H1 (cell line): Measurements from ENCODE around the gene ZDHHC23. TPM values are rescaled to one million over a fixed set of nuclear protein-coding genes. Genes with fewer than 3 reads are reported as not detected.

ENCODE experiments used
- CTCF ChIA-PET: fragments of 300-600 bp; sonication (Branson Sonifier 250); formaldehyde crosslinking; loops from one replicate; lab custom pipeline; 2021; ENCODE audit not compliant: partially characterized antibody; lab: Charles Lee
- POLR2A ChIA-PET: fragments of 300-600 bp; sonication (Branson Sonifier 250); formaldehyde crosslinking; loops from one replicate; lab custom pipeline; 2021; ENCODE audit warnings: inconsistent platforms; ENCODE audit not compliant: partially characterized antibody; lab: Charles Lee
- DNase-seq, 2 experiments: peaks; one replicate each; pipeline versions ENCODE4 v3.0.0 to v3.0.0-alpha.2; 2010 to 2022; ENCODE audit warnings: low spot score in 2 of 2, low read depth in 1 of 2, mixed read lengths in 1 of 2
- FAIRE-seq: peaks from 2 replicates; lab custom pipeline; 2011; peaks lifted over from hg19 to GRCh38; lab: Jason Lieb, UNC
- H2AFZ ChIP-seq: 2 replicates; pipeline ENCODE4 v1.8.1; 2012; ENCODE audit warnings: low read length, inconsistent platforms
- H2AK5ac ChIP-seq: 2 replicates; pipeline ENCODE4 v1.6.1; 2013; ENCODE audit warnings: low read depth, low read length
- H2BK120ac ChIP-seq: replicated peaks from 2 replicates; pipeline ENCODE3; 2013; ENCODE audit warnings: low read depth, low read length, inconsistent platforms
- H2BK12ac ChIP-seq: 2 replicates; pipeline ENCODE4 v1.6.1; 2013; ENCODE audit warnings: low read depth, low read length
- H2BK15ac ChIP-seq: 2 replicates; pipeline ENCODE4 v1.6.1; 2013; ENCODE audit warnings: low read length
- H2BK20ac ChIP-seq: 2 replicates; pipeline ENCODE4 v1.6.1; 2013; ENCODE audit warnings: low read length
- H2BK5ac ChIP-seq: 2 replicates; pipeline ENCODE4 v1.6.1; 2013; ENCODE audit warnings: low read depth, low read length
- H3K14ac ChIP-seq: 2 replicates; pipeline ENCODE4 v1.6.1; 2013; ENCODE audit warnings: inconsistent platforms; ENCODE audit not compliant: insufficient read length
- H3K18ac ChIP-seq: 2 replicates; pipeline ENCODE4 v1.6.1; 2013; ENCODE audit warnings: low read length; ENCODE audit errors: extremely low read depth
- H3K23ac ChIP-seq: 2 replicates; pipeline ENCODE4 v1.6.1; 2013; ENCODE audit warnings: inconsistent platforms; ENCODE audit not compliant: insufficient read length
- H3K23me2 ChIP-seq: 2 replicates; pipeline ENCODE4 v1.6.1; 2013; ENCODE audit warnings: low read depth, low read length
- H3K27ac ChIP-seq: 2 replicates; pipeline ENCODE4 v1.6.1; 2011; ENCODE audit warnings: low read depth, low read length, inconsistent platforms
- H3K27me3 ChIP-seq, 4 experiments: replicated peaks in 1 of 4; 1 replicate in 1 of 4; 2 replicates in 3 of 4; pipeline versions ENCODE4 v1.6.1 to v1.8.1; 2011 to 2013; ENCODE audit warnings: low read length in 3 of 4, mild to moderate bottlenecking in 3 of 4, inconsistent platforms in 2 of 4, mixed read lengths in 2 of 4, moderate library complexity in 1 of 4; ENCODE audit not compliant: control insufficient read depth in 3 of 4, insufficient read depth in 3 of 4; ENCODE audit errors: extremely low read depth in 1 of 4
- H3K36me3 ChIP-seq, 4 experiments: 2 replicates each; pipeline versions ENCODE4 v1.6.1 to v1.8.1; 2011 to 2013; ENCODE audit warnings: mild to moderate bottlenecking in 4 of 4, low read length in 3 of 4, moderate library complexity in 2 of 4, control low read depth in 1 of 4, inconsistent platforms in 1 of 4; ENCODE audit not compliant: insufficient read depth in 4 of 4, control insufficient read depth in 2 of 4
- H3K4ac ChIP-seq: replicated peaks from 2 replicates; pipeline ENCODE3; 2013; ENCODE audit warnings: low read length, low read depth, mixed read lengths, inconsistent platforms; ENCODE audit not compliant: insufficient read length
- H3K4me1 ChIP-seq, 4 experiments: replicated peaks in 1 of 4; 1 replicate in 1 of 4; 2 replicates in 3 of 4; pipeline versions ENCODE4 v1.6.1 to v1.8.1; 2011 to 2013; ENCODE audit warnings: low read length in 3 of 4, inconsistent platforms in 2 of 4, mixed read lengths in 1 of 4; ENCODE audit not compliant: insufficient read depth in 4 of 4, control insufficient read depth in 3 of 4
- H3K4me2 ChIP-seq, 2 experiments: 2 replicates each; pipeline versions ENCODE4 v1.6.1 to v1.8.1; 2011 to 2013; ENCODE audit warnings: low read depth in 2 of 2, low read length in 2 of 2, control low read depth in 1 of 2, inconsistent platforms in 1 of 2, mild to moderate bottlenecking in 1 of 2; ENCODE audit not compliant: insufficient read depth in 1 of 2
- H3K4me3 ChIP-seq, 4 experiments: fragments of 200-600, 300-600 bp in 1 of 4; sonication (generic), shearing (Covaris generic), sonication (Bioruptor Twin) in 1 of 4; 2 replicates each; pipeline versions ENCODE4 v1.5.1 to v1.8.1; 2011 to 2016; ENCODE audit warnings: low read length in 4 of 4, low read depth in 3 of 4, control low read depth in 2 of 4, inconsistent platforms in 2 of 4, mild to moderate bottlenecking in 2 of 4, mixed read lengths in 1 of 4, moderate library complexity in 1 of 4; ENCODE audit not compliant: insufficient read depth in 2 of 4; ENCODE audit errors: extremely low read depth in 1 of 4
- H3K56ac ChIP-seq: replicated peaks from 2 replicates; pipeline ENCODE3; 2013; ENCODE audit warnings: low read depth, mild to moderate bottlenecking, mixed read lengths, low read length, inconsistent platforms; ENCODE audit not compliant: insufficient read length
- H3K79me1 ChIP-seq: 2 replicates; pipeline ENCODE4 v1.6.1; 2013; ENCODE audit warnings: low read depth, low read length, control low read depth
- H3K79me2 ChIP-seq, 2 experiments: 2 replicates each; pipeline versions ENCODE4 v1.6.1 to v1.8.1; 2012 to 2013; ENCODE audit warnings: low read length in 2 of 2, mild to moderate bottlenecking in 2 of 2, inconsistent platforms in 1 of 2; ENCODE audit not compliant: insufficient read depth in 2 of 2, control insufficient read depth in 1 of 2
- H3K9ac ChIP-seq, 4 experiments: replicated peaks in 1 of 4; 1 replicate in 1 of 4; 2 replicates in 3 of 4; pipeline versions ENCODE4 v1.6.1 to v1.8.1; 2011 to 2013; ENCODE audit warnings: low read depth in 3 of 4, low read length in 3 of 4, control low read depth in 2 of 4, mild to moderate bottlenecking in 2 of 4, moderate library complexity in 2 of 4, inconsistent platforms in 1 of 4; ENCODE audit errors: extremely low read depth in 1 of 4
- H3K9me3 ChIP-seq, 2 experiments: 2 replicates each; pipeline versions ENCODE4 v1.6.1 to v1.8.1; 2012 to 2013; ENCODE audit warnings: mild to moderate bottlenecking in 2 of 2, moderate library complexity in 2 of 2, control low read depth in 1 of 2, inconsistent platforms in 1 of 2, low read depth in 1 of 2, low read length in 1 of 2, mixed read lengths in 1 of 2; ENCODE audit not compliant: insufficient read depth in 2 of 2
- H4K20me1 ChIP-seq, 2 experiments: replicated peaks in 1 of 2; 2 replicates each; pipeline versions ENCODE3 to v1.8.1; 2011 to 2013; ENCODE audit warnings: inconsistent platforms in 2 of 2, low read length in 2 of 2, mild to moderate bottlenecking in 1 of 2; ENCODE audit not compliant: insufficient read depth in 2 of 2, control insufficient read depth in 1 of 2
- H4K5ac ChIP-seq: 2 replicates; pipeline ENCODE4 v1.6.1; 2013; ENCODE audit warnings: low read length, low read depth, mixed read lengths, inconsistent platforms; ENCODE audit not compliant: insufficient read length
- H4K8ac ChIP-seq: 2 replicates; pipeline ENCODE4 v1.8.0; 2013; ENCODE audit warnings: mild to moderate bottlenecking, moderate library complexity, low read length, inconsistent platforms; ENCODE audit not compliant: insufficient read depth; ENCODE audit errors: extremely low read depth
- H4K91ac ChIP-seq: replicated peaks from 2 replicates; pipeline ENCODE3; 2013; ENCODE audit warnings: low read length, mixed read lengths, inconsistent platforms; ENCODE audit not compliant: insufficient read length
- FOSL1 ChIP-seq: IDR thresholded peaks from 2 replicates; pipeline ENCODE4 v1.6.1; 2011; ENCODE audit warnings: mild to moderate bottlenecking, low read depth, low read length, moderate library complexity; ENCODE audit not compliant: insufficient read depth
- polyA plus RNA-seq, 7 experiments: library from polyadenylated mRNA; depleted of rRNA in 3 of 7; stranded (reverse) in 5 of 7; unstranded in 2 of 7; fragments of >200 nt in 5 of 7; fragments of 200-250 nt in 2 of 7; gene quantifications; 1 replicate in 5 of 7; 2 replicates in 1 of 7; 4 replicates in 1 of 7; pipeline versions ENCODE4 v1.2.1 to v1.2.3, GENCODE V29; 2011 to 2013; ENCODE audit warnings: missing spikeins in 2 of 7, mixed read lengths in 2 of 7
- total RNA-seq: library from RNA; stranded (reverse); fragmentation: NEBNext Ultra II Directional; extraction: Animal tissue kit (Norgen Biotek cat#: 25700); gene quantifications from 2 replicates; pipeline ENCODE4 v1.2.1, GENCODE V29; 2021

ZDHHC23 gene
- total and polyA plus RNA-seq, 2 of the 8 experiments (the other 6 are each of a cell fraction or from before 2014, with no cell fraction given), result 6.2 to 15.7 TPM

- H3K79me1 ChIP-seq, result no peaks in the 10 kb centered on the region
- no peak overlapping the region for H2AK5ac ChIP-seq
- no peak overlapping the region for H3K23ac ChIP-seq
- no peak overlapping the region for H3K4me2 ChIP-seq
- no peak overlapping the region for H3K18ac ChIP-seq
- DNase-seq, result no peak
- H2BK20ac ChIP-seq, result no peak overlapping the region
- H3K36me3 ChIP-seq, result peaks cover 0 to 6% (median 3%) of the 10 kb centered on the region in 4 experiments; a peak in 4 of 8 replicates
- no peaks in the 10 kb centered on the region for H3K9me3 ChIP-seq
- no peak overlapping the region for H4K5ac ChIP-seq
- ChIA-PET POLR2A (no interaction called here), CTCF (no interaction called here)
- H2BK12ac ChIP-seq, result no peak overlapping the region
- H3K4me1 ChIP-seq, result peaks cover 0 to 4% (median 0%) of the 10 kb centered on the region in 4 experiments; a peak in 3 of 7 replicates
- no peak overlapping the region for H4K8ac ChIP-seq
- no peak overlapping the region for H3K4ac ChIP-seq
- H3K56ac ChIP-seq, result no peak overlapping the region
- H3K79me2 ChIP-seq, result no peaks in the 10 kb centered on the region
- no peaks in the 10 kb centered on the region for H4K20me1 ChIP-seq
- H3K4me3 ChIP-seq, result no peak overlapping the region
- 0 out of 7 replicates have a peak, but pooled peaks cover 0 to 3% (median 1%) of the 10 kb centered on the region in 4 experiments for H3K27me3 ChIP-seq
- peaks cover 4% of the 10 kb centered on the region; the same call in 1 of the 2 replicates for H3K23me2 ChIP-seq
- no peak overlapping the region for H3K9ac ChIP-seq
- H2BK15ac ChIP-seq, result no peak overlapping the region
- H2BK120ac ChIP-seq, result no peak overlapping the region
- no peak overlapping the region for H2AFZ ChIP-seq
- H4K91ac ChIP-seq, result no peak overlapping the region
- H2BK5ac ChIP-seq, result no peak overlapping the region
- FAIRE-seq, result no peak
- no peak overlapping the region for H3K27ac ChIP-seq
- H3K14ac ChIP-seq, result no peak overlapping the region
- TF ChIP-seq FOSL1, result no peak
Measured at GRCh38 chr3:113952921-113953320, 5.1 kb downstream of the ZDHHC23 start.
